HEK293T (cell line): Measurements from ENCODE around the gene GREM1.

Source experiments
- CTCF ChIA-PET: fragments of 350-600 bp; formaldehyde crosslinking; extraction: SDS; loops from one replicate; lab custom pipeline; 2021; ENCODE audit warnings: antibody characterized with exemption, inconsistent platforms; lab: Yijun Ruan, JAX
- POLR2A ChIA-PET: fragments of 350-600 bp; formaldehyde crosslinking; extraction: SDS; loops from one replicate; lab custom pipeline; 2020; ENCODE audit warnings: antibody characterized with exemption, inconsistent platforms; lab: Yijun Ruan, JAX
- DNase-seq: peaks from one replicate; pipeline ENCODE4 v3.0.0; 2012; ENCODE audit warnings: mixed read lengths; ENCODE audit errors: extremely low spot score
- ARNT ChIP-seq: fragments of 450-650 bp; IDR thresholded peaks from 2 replicates; pipeline ENCODE4 v1.6.1; 2017; ENCODE audit warnings: mild to moderate bottlenecking
- BHLHE40 ChIP-seq: fragments of 450-650 bp; IDR thresholded peaks from 2 replicates; pipeline ENCODE4 v1.6.1; 2016; ENCODE audit warnings: mild to moderate bottlenecking, moderate library complexity, borderline replicate concordance
- CTBP1 ChIP-seq: fragments of 450-650 bp; IDR thresholded peaks from 2 replicates; pipeline ENCODE4 v1.6.1; 2016; ENCODE audit warnings: borderline replicate concordance
- ELF4 ChIP-seq: fragments of 450-650 bp; IDR thresholded peaks from 2 replicates; pipeline ENCODE4 v1.6.1; 2017; ENCODE audit warnings: antibody characterized with exemption
- FOXA1 ChIP-seq: fragments of 450-650 bp; IDR thresholded peaks from 2 replicates; pipeline ENCODE4 v1.6.1; 2016; ENCODE audit warnings: mild to moderate bottlenecking
- FOXK2 ChIP-seq: fragments of 450-650 bp; IDR thresholded peaks from 2 replicates; pipeline ENCODE4 v1.6.1; 2016; ENCODE audit warnings: mild to moderate bottlenecking
- FOXM1 ChIP-seq: fragments of 450-650 bp; IDR thresholded peaks from 2 replicates; pipeline ENCODE4 v1.6.1; 2017; ENCODE audit warnings: mild to moderate bottlenecking, borderline replicate concordance
- HDGF ChIP-seq: fragments of 450-650 bp; IDR thresholded peaks from 2 replicates; pipeline ENCODE4 v1.6.1; 2017; ENCODE audit warnings: antibody characterized with exemption, borderline replicate concordance
- L3MBTL2 ChIP-seq: fragments of 450-650 bp; conservative IDR thresholded peaks from 2 replicates; pipeline ENCODE4 v1.6.1; 2016; ENCODE audit warnings: mild to moderate bottlenecking
- LEF1 ChIP-seq: fragments of 450-650 bp; IDR thresholded peaks from 2 replicates; pipeline ENCODE4 v1.6.1; 2017; ENCODE audit warnings: mild to moderate bottlenecking, borderline replicate concordance
- NFRKB ChIP-seq: fragments of 450-650 bp; IDR thresholded peaks from 2 replicates; pipeline ENCODE4 v1.6.1; 2016; ENCODE audit warnings: mild to moderate bottlenecking, moderate library complexity
- PKNOX1 ChIP-seq: fragments of 450-650 bp; IDR thresholded peaks from 2 replicates; pipeline ENCODE4 v1.6.1; 2016
- SP1 ChIP-seq: fragments of 450-650 bp; IDR thresholded peaks from 2 replicates; pipeline ENCODE4 v1.6.1; 2017
- SUZ12 ChIP-seq: fragments of 450-650 bp; IDR thresholded peaks from 2 replicates; pipeline ENCODE4 v1.6.1; 2016; ENCODE audit warnings: mild to moderate bottlenecking
- TARDBP ChIP-seq: fragments of 450-650 bp; IDR thresholded peaks from 2 replicates; pipeline ENCODE4 v1.6.1; 2016
- ZNF384 ChIP-seq: fragments of 450-650 bp; IDR thresholded peaks from 2 replicates; pipeline ENCODE4 v1.6.1; 2016

Gene GREM1

GRCh38 chr15:32675466-32675865 is 42.3 kb upstream of the GREM1 start:
- TF ChIP-seq NFRKB = no peak
- TF ChIP-seq CTBP1 = no peak
- TF ChIP-seq HDGF = no peak
- no peak for TF ChIP-seq FOXA1
- no peak for TF ChIP-seq BHLHE40
- no peak for TF ChIP-seq ZNF384
- TF ChIP-seq SUZ12 = no peak
- TF ChIP-seq TARDBP = no peak
- no peak for TF ChIP-seq ELF4
- TF ChIP-seq ARNT = no peak
- TF ChIP-seq SP1 = no peak
- CTCF ChIA-PET = no interaction called here
- DNase-seq = no peak
- POLR2A ChIA-PET = no interaction called here

- DNase-seq = no peak
- ChIA-PET POLR2A (no interaction called here), CTCF (no interaction called here)
- TF ChIP-seq SUZ12 (no peak), TARDBP (no peak), FOXA1 (no peak)
These were observed 41.6 kb upstream of the GREM1 start for GRCh38 chr15:32676169-32676568.

- ChIA-PET CTCF (no interaction called here), POLR2A (interaction anchor here (0.6 kb wide), 1 partner anchor 36 kb away, joined by 3 read pairs; no protein-coding TSS in a partner anchor)
- no peak for DNase-seq
- TF ChIP-seq ARNT = no peak
- TF ChIP-seq ELF4 = no peak
- no peak for TF ChIP-seq PKNOX1
- no peak for TF ChIP-seq SUZ12
- no peak for TF ChIP-seq NFRKB
- no peak for TF ChIP-seq LEF1
- no peak for TF ChIP-seq FOXM1
- TF ChIP-seq FOXA1 = no peak
- no peak for TF ChIP-seq FOXK2
- no peak for TF ChIP-seq SP1
- no peak for TF ChIP-seq BHLHE40
- TF ChIP-seq HDGF = no peak
- no peak for TF ChIP-seq ZNF384
- no peak for TF ChIP-seq TARDBP
- TF ChIP-seq CTBP1 = no peak
These were observed 40.5 kb upstream of the GREM1 start for GRCh38 chr15:32677238-32677750.

- no peak for DNase-seq
- ChIA-PET POLR2A (no interaction called here), CTCF (interaction anchor here (1.1 kb wide), 1 partner anchor 88 kb away, joined by 3 read pairs; no protein-coding TSS in a partner anchor)
- TF ChIP-seq NFRKB (no peak), LEF1 (no peak), FOXM1 (no peak)
These were observed 38.5 kb upstream of the GREM1 start for GRCh38 chr15:32679298-32679690.

GRCh38 chr15:32682569-32682968 is 35.2 kb upstream of the GREM1 start:
- ChIA-PET CTCF (no interaction called here), POLR2A (no interaction called here)
- TF ChIP-seq LEF1 (no peak), ZNF384 (no peak), SP1 (no peak), L3MBTL2 (no peak), ELF4 (no peak), ARNT (no peak), FOXA1 (no peak), PKNOX1 (no peak)
- DNase-seq = no peak

- ChIA-PET POLR2A (no interaction called here), CTCF (no interaction called here)
- DNase-seq = no peak
- TF ChIP-seq FOXM1 (no peak), SP1 (no peak), ZNF384 (no peak), ARNT (no peak), L3MBTL2 (no peak), BHLHE40 (no peak), TARDBP (no peak), NFRKB (no peak), FOXA1 (no peak), PKNOX1 (no peak), CTBP1 (no peak), LEF1 (no peak), SUZ12 (no peak), ELF4 (no peak), HDGF (no peak), FOXK2 (no peak)
These were observed 34.7 kb upstream of the GREM1 start for GRCh38 chr15:32682977-32683630.
